NOMO-1 treated with DMSO at 0.1 percent for 48 hours (cell line): ENCODE results near the gene ADGRG3.

Experiments
- DNase-seq: peaks from one replicate; lab custom pipeline; 2025; ENCODE audit not compliant: unreplicated experiment; lab: John Stamatoyannopoulos, UW

Gene ADGRG3

GRCh38 chr16:57668263-57668571, at the start of gene ADGRG3:
ADGRG3 (plus strand) TSS chr16:57668306; CDS start chr16:57668348, 42 bp downstream.
- no peak for DNase-seq

DNA sequence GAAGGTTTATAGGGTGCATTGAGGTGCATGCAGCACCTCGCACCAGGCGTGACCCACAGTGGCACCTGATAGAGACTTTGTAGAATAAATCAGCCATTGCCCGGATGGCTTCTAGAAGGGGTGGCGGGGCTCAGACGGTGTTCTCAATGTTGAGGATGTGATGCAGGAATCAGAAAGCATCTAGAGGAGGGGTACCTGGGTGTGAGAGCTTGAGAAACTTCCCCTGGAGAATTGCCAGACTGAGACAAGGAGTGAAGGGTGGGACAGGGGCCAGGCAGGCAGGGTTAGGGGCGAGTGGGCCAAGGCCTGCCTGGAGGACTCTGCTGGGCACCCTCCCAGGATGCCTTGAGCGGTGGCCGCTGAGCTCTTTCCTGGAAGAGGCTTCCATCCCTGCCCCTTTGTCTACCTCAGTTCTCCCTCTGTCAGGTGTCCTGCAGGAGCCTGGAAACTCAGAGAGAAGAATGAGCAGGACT, 48.9 kb upstream of the ADGRG3 start:
- no peak for DNase-seq

DNA sequence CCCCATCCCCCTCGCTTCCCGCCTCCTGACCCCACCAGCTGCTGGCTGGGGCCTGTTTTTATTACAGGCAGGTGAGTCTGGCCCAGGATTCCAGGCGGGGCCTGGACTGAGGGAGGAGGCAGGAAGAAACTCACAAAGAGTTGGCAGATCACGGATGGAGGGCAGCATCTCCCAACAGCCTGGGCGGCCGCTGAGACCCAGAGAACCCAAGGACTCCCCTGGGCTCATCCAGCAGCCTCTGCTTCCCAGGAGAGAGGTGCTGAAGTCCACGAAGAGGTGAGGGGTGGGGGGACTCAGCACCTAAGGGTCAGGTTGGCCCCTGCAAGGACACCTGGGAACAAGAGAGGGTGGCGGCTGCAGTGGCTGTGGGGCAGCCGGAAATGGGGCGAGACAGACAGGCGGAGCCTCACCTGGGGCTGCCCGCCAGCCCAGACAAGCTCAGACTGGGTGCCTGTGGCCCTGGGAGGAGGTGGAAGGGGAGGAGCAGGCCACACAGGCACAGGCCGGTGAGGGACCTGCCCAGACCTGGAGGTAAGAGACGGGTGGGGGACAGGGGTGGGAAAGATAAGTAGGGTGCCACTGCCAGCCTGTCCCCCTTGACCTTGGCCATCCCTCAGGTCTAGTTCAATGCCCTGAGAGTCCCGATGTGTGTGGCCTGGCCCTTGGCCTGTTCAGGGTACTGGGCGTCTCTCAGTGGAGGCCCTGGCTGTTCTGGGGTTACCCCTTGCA, 48.3 kb upstream of the ADGRG3 start:
- DNase-seq: no peak

DNA sequence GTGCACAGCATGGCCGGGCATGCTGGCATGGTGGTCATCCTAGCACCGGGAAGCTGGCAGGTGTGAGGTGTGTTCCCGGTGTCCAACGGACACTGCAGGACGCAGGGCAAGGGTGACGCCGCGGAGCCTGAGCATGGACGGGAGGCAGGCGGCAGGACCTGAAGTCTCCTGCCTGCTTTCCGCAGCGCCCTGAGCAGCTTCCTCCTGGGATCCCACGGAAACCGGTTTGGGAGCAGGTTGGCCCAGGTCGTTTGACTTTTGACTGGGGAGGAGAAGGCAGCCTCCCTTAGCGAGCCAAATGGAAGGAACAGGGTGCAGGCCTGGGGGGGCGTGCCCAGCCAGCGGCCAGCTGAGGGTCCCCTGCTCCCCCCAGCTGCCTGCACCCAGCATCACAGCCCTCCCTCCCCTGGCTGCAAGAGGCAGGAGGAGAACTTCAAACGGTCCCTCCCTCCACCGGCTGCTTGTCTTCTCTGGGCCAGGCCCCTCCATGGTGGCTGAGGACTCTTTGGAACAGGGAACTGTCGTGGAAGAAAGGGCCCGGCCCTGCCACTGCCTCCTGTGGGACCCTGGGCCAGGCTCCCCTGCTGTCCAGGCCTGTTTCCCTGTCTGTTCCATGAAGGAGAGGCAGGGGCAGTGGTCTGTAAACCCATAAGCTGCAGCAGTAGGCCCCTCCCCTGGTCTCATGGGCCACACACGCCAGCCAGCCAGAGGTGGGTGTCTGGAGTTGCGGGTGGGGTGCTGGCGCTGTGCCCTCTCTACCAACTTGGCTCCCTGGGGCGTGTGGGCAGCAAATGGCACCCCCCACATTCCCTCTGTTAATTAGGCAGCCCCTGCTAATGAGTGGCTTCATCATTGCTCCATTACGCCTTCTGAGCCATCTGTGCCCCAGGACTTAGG, 47.5 kb upstream of the ADGRG3 start:
- DNase-seq: no peak

- DNase-seq: no peak
Measured at GRCh38 chr16:57621521-57622271, 46.4 kb upstream of the ADGRG3 start.

GRCh38 chr16:57622361-57623250, 45.5 kb upstream of the ADGRG3 start:
- DNase-seq: no peak

- no peak for DNase-seq
Measured at GRCh38 chr16:57623251-57624043, 44.7 kb upstream of the ADGRG3 start.

GRCh38 chr16:57624044-57624688, 43.9 kb upstream of the ADGRG3 start:
- DNase-seq: no peak

DNA sequence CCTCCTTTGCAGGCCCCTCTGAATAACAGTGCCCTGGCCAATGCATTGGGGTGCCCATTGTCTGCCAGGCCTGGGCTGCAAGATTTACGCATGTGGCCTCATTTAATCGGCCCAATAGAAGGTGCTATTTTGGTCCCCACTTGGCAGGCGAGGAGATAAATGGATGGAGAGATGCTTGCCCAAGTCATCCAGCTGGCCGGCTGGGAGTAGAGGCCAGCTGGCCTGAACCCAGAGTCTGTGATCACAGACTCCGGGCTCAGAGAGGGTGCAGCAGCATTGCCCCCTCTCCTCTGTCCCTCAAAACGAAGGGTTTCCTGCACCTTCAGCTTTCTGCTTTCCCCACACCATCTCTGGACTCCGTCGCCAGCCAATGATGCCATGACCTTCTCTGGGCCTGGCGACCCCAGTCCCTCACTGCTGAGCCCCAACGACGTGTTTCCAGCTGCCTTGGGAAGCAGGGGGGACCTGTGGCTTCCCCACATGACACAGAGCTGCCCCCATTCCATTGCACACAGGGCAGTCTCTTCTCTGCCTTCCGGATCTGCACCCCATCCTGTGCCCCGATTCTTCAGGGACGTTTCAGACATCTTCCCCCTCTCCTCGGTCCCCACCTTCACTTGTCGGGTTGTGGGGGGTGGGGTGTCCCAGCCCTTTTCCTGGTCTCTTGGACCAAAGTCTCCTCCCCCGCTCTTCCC, 43.2 kb upstream of the ADGRG3 start:
- no peak for DNase-seq

DNA sequence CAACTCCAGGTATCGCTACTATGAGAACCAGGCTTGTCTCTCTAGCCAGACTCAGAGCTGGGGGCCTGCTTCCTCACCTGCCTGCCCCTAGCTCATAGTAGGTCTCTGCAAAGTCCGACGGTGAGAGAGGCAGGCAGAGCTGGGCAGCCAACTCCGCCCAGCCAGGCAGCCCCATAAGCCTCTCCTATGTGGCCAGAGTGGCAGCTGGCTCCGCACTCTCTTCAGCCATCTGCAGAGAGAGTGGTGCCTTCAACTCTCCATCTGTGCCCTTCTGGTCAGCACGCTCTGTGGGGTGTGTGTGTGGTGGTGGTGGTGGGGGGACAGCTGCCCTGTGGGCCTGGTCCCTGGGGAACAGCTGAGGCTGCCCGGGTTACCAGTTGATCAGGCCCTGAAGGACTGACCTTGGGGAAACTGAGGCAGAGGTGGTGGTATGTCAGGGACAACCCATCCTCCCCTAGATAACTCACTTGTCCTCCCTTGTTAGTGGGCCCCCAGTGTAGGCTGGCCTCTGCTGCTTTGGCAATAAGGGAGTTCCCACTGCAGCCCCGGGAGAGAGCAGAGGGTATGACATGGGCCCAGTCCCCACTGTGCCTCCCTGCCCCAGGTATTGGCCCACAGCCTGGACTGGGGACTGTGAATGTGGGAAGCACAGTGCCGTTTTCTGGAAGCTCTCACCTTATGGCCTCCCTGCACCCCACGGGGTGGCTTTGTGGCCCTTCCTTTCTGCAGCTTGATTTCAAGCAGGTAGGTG, 41.5 kb upstream of the ADGRG3 start:
- no peak for DNase-seq

DNA sequence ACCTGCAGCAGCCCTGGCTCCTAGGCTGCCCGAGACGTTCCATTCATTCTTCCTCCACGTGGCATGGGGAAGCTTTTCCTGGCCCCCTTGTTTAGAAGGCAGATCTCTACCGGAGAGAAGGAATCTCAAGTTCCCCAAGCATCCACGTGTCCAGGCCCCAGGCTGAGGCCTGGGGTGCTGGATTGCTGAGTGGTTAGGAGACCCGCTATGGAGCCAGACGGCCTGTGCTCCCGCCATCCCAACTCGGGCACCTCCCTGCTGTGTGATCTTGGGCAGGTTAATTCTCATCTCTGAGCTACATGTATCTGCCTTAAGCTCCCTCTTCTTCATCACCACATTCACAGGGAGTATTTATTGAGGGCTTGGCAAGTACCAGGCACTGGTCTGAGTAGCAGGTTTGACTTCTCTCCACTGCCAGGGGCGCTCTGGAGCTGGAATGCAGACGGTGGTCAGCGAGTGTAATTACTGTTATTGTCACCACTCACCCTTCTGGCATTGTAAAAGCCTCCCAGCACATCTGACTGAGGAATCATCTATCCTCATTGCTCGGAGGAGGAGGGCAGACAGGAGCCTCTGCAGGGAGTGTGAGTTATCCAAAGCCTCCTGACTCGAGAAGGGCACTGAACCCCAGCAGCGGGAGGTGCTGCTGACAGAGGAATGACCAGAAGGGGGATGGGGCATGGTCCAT, 40.8 kb upstream of the ADGRG3 start:
- no peak for DNase-seq

DNA sequence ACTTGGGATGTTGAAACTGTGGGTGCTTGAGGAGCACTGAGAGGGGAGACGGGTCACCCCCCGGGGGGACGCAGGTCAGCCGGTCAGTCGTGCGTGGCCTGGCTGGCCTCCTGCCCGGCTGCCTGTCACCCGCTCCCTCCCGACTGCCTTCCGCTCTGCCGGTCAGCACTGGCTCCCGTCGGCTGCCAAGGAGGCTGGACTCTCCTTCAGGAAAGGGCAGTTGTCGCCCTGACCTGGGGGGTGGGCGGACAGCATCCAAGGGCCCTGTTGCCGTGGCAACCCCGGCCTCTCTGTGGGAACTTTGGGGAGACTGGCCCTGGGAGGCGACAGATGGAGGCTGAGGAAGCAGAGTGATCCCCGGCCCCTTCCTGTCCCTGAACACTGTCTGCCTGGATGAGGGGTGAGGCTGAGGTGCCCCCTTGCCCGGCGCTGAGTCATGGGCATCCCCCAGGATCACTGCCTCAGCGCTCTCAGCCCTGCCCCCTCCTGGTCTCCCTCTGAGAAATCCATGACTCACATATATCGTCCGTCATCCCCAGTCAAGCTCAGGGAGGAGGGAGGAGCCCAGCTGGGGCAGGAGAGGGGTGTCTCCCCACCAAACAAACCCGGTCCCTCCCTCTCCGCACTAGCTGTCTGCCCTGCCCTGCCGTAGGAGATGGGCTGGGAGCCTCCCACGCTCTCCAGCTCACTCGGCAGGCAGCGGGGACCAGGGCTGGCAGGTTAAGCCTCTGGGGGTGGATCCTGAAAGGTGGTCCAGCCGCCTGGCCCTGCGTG, 39.9 kb upstream of the ADGRG3 start, which contains the start of gene ADGRG1:
Gene ADGRG1 (plus strand): TSS at position 623 of the 774 bp plus-strand sequence. CDS start 21,658 bp downstream, outside the sequence.
- peak; percentile 30 for DNase-seq

GRCh38 chr16:57628783-57629293, 39.3 kb upstream of the ADGRG3 start:
- DNase-seq: no peak

GRCh38 chr16:57629516-57630406, 38.3 kb upstream of the ADGRG3 start:
- no peak for DNase-seq

DNA sequence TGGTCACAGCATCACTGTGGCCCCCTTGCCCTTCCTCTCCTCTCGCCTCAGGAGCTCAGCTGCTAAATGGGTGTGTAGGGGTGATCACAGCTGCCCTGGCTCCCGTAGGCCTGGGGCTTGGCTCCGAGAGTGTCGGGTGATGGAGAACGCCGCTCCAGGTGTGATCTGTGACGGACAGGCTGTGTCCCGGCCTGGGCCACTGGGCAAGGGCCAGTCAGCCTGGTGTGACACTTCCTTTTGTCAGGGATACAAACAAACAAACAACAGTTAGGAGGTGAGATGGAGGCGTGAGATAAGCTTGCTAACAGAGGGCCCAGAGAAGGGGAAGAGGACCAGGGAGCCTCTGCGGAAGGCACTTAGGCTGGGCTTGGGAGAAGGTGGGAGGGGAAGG, 37.7 kb upstream of the ADGRG3 start:
- DNase-seq: no peak
